GM06990 (cell line): ENCODE results near the gene CMC2.

Experiments
- DNase-seq: peaks from one replicate; pipeline ENCODE4 v3.0.0-alpha.2; 2011; ENCODE audit not compliant: insufficient read length; ENCODE audit errors: extremely low read depth
- H3K27me3 ChIP-seq: replicated peaks from 2 replicates; pipeline ENCODE4 v1.6.0; 2011; ENCODE audit warnings: low read length; ENCODE audit not compliant: control insufficient read depth, insufficient read depth
- H3K36me3 ChIP-seq: 2 replicates; pipeline ENCODE4 v1.5.1; 2011; ENCODE audit warnings: low read length; ENCODE audit not compliant: control insufficient read depth, insufficient read depth
- H3K4me3 ChIP-seq: replicated peaks from 2 replicates; pipeline ENCODE4 v1.5.1; 2011; ENCODE audit warnings: low read depth, mild to moderate bottlenecking, control low read depth, low read length
- CTCF ChIP-seq: IDR thresholded peaks from 2 replicates; pipeline ENCODE4 v1.5.1; 2011; ENCODE audit warnings: low read length, control low read depth, mild to moderate bottlenecking, inconsistent platforms; ENCODE audit not compliant: insufficient read depth, poor library complexity, severe bottlenecking

Gene CMC2

GRCh38 chr16:80923356-80923755 is 83.3 kb downstream of the CMC2 start:
- TF ChIP-seq CTCF, result no peak
- DNase-seq, result no peak
- no peaks in the 10 kb centered on the region for H3K36me3 ChIP-seq
- H3K27me3 ChIP-seq, result no peaks in the 10 kb centered on the region
- no peak overlapping the region for H3K4me3 ChIP-seq
